Measurements from ENCODE around the gene C1QTNF12.

The C1QTNF12 gene

DNA sequence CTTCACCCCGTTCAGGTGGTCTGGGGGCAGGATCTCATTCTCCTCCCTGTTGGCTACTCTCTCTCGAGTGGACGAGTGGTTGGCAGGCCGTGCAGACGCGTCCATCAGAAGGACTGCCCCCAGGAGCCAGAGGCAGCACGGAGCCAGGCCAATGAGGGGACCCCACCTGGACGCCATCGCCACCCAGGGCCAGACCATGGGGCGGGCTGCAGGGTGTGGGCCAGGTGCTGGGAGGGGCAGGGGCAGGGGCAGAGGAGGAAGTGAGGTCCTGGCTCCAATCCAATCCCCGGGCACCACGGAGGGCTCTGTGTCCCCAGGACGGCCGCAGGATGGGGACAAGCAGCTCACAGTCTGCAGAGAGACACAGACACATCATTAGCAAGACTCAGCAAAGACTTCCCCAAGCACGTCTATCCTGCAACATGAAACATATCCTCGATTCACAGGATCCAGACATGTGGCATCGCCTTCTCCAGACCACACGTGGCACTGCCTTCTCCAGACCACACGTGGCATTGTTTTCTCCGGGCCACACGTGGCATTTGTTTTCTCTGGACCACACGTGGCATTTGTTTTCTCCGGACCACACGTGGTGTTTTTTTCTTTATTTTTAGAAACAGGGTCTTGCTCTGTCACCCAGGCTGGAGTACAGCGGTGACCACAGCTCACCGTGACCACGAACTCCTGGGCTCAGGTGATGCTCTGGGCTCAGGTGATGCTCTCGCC is 17.8 kb downstream of the C1QTNF12 start:
- in situ Hi-C loops (cut with MboI; ENCODE audit: low sequenced_read_pairs, unreplicated experiment), result no loop called here
- DNase-seq (ENCODE audit: low spot score), result no peak
- TF ChIP-seq CTCF (IDR thresholded peaks at IDR 0.05; ENCODE audit: borderline replicate concordance, control extremely low read depth, extremely low read depth, insufficient read depth, missing control alignments), result no peak

- TF ChIP-seq CTCF (IDR thresholded peaks at IDR 0.05; ENCODE audit: borderline replicate concordance, control extremely low read depth, extremely low read depth, insufficient read depth, missing control alignments), result no peak
- DNase-seq (ENCODE audit: low spot score), result no peak
- in situ Hi-C loops (cut with MboI; ENCODE audit: low sequenced_read_pairs, unreplicated experiment), result no loop called here
These were observed 18.3 kb downstream of the C1QTNF12 start for GRCh38 chr1:1228187-1228586.

DNA sequence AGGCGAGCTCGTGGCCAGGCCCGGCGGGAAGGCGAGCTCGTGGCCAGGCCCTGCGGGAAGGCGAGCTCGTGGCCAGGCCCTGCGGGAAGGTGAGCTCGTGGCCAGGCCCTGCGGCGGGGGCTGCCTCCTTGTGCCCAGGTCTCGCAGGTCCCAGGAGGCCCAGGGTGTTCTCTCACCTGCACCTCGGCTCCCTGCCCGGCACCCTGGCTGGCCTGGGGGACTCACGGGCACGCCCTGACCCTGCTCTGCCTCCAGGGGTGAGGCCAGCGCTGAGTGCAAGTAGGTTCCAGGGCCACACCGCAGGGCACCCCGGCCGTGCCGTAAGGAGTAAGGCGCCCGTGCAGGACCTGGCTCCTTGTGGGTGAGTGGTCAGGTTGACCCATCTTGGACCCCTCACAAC is 19.1 kb downstream of the C1QTNF12 start:
- in situ Hi-C loops (cut with MboI; ENCODE audit: low sequenced_read_pairs, unreplicated experiment), result no loop called here
- no peak for TF ChIP-seq CTCF (IDR thresholded peaks at IDR 0.05; ENCODE audit: borderline replicate concordance, control extremely low read depth, extremely low read depth, insufficient read depth, missing control alignments)
- DNase-seq (ENCODE audit: low spot score), result no peak

DNA sequence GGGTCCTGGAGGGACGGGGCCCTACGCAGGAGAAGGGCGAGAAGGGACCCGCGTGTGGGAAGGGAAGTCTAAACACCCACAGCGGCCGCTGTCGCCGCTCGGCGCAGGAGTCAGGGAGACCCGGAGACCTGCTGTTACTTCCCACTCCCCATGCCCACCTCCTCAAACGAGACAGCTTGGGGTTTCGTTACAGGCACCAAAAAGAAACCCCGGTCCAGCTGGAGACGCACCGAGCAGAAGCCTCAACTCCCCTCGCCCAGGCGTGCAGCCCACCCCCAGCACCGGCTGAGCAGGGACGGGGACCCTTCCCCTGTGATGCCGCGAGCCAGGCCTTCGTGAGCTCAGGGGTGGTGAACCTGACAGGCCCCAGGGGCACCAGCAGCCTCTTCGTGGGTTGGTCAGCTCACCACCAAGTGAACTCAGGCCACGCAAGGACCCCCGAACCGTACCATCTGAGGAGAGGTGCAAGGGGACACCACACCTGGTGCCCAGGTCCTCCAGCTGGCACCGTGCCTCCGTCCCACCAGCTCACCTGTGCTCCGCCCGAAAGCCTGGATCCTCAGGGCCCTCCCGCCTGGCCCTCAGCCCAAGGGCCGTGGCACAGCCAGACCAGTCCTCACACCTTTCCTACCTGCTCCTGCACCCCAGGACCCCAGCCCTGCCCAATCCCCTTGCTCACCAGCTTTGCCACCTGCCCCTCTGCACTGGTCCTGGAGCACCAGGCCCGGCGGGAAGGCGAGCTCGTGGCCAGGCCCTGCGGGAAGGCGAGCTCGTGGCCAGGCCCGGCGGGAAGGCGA is 19.8 kb downstream of the C1QTNF12 start:
- in situ Hi-C loops (cut with MboI; ENCODE audit: low sequenced_read_pairs, unreplicated experiment), result no loop called here
- TF ChIP-seq CTCF (IDR thresholded peaks at IDR 0.05; ENCODE audit: borderline replicate concordance, control extremely low read depth, extremely low read depth, insufficient read depth, missing control alignments), result no peak

GRCh38 chr1:1225913-1226312 is 20.6 kb downstream of the C1QTNF12 start:
- in situ Hi-C loops (cut with MboI; ENCODE audit: low sequenced_read_pairs, unreplicated experiment), result no loop called here
- TF ChIP-seq CTCF (IDR thresholded peaks at IDR 0.05; ENCODE audit: borderline replicate concordance, control extremely low read depth, extremely low read depth, insufficient read depth, missing control alignments), result no peak
- DNase-seq (ENCODE audit: low spot score), result no peak

More for the DNA sequence above, 19.8 kb downstream of the C1QTNF12 start:
- no peak for DNase-seq (ENCODE audit: low spot score)

DNA sequence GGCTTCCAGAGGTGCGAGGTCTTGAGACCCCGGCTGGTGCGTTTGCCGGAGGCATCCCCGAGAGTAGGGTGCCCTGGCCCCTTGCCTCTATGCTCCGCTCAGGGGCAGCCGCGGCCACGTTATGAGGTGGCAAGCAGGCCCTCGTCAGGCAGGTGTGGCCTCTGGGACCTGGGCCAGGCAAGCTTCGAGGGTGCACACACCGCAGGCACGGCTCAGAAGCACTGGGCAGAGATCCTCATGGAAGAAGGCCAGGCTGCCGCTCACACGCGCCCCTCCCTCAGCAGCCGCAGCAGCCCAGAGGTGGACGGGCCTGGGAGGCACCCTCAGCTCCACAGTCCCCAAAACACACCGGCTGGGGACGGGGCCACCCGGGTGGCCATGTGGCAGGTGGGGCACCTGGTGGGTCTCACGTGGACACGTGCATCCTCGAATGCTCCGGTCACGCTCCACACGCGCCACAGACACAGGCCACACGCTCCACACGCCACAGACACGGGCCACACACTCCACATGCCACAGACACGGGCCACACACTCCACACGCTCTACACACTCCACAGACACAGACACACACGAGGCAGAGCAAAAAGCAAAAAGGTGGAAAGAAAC is 21.2 kb downstream of the C1QTNF12 start:
- DNase-seq (ENCODE audit: low spot score), result no peak
- in situ Hi-C loops (cut with MboI; ENCODE audit: low sequenced_read_pairs, unreplicated experiment), result no loop called here
- TF ChIP-seq CTCF (IDR thresholded peaks at IDR 0.05; ENCODE audit: borderline replicate concordance, control extremely low read depth, extremely low read depth, insufficient read depth, missing control alignments), result no peak

All from GM13976 (cell line).